GM12878 (cell line): ENCODE data around the gene RGS12. TPM values are rescaled to one million over a fixed set of nuclear protein-coding genes. Genes with fewer than 3 reads are reported as not detected.

ENCODE experiments used
- ATAC-seq: fragments of 200-7000 bp; cut with Tn5 transposase; 3 replicates; pipeline ENCODE4 v1.9.1; 2020; ENCODE audit warnings: mild to moderate bottlenecking, moderate library complexity
- BruUV-seq: library from RNA; stranded (reverse); fragments of 400-500 nt; replicated peaks from 2 replicates; lab custom pipeline; 2021; lab: Mats Ljungman, UMichigan
- CTCF ChIA-PET: fragments of 300-600 bp; sonication (Branson Sonifier 250); formaldehyde crosslinking; extraction: SDS; loops from one replicate; lab custom pipeline; 2021; ENCODE audit warnings: inconsistent platforms; lab: Yijun Ruan, JAX
- POLR2A ChIA-PET: fragments of 350-600 bp; formaldehyde crosslinking; extraction: SDS; loops from one replicate; lab custom pipeline; 2021; ENCODE audit warnings: inconsistent platforms; lab: Charles Lee
- RAD21 ChIA-PET: fragments of 300-600 bp; sonication (Branson Sonifier 250); formaldehyde crosslinking; loops from one replicate; lab custom pipeline; 2023; ENCODE audit warnings: antibody characterized with exemption; ENCODE audit not compliant: unreplicated experiment; lab: Charles Lee
- SMC1A ChIA-PET: fragments of 300-600 bp; sonication (Branson Sonifier 250); formaldehyde crosslinking; loops from one replicate; lab custom pipeline; 2023; ENCODE audit not compliant: unreplicated experiment, uncharacterized antibody; lab: Charles Lee
- DNase-seq: peaks from one replicate; pipeline ENCODE4 v3.0.0-alpha.2; 2011; ENCODE audit warnings: low read depth, low spot score
- FAIRE-seq: peaks from 3 replicates; lab custom pipeline; 2011; peaks lifted over from hg19 to GRCh38; lab: Jason Lieb, UNC
- H2AFZ ChIP-seq: 2 replicates; pipeline ENCODE4 v1.6.0; 2011; ENCODE audit warnings: low read depth, low read length, control low read depth; ENCODE audit not compliant: control insufficient read depth
- H3K27ac ChIP-seq: 2 replicates; pipeline ENCODE4 v1.5.1; 2011; ENCODE audit warnings: control low read depth; ENCODE audit not compliant: control insufficient read depth, insufficient read depth
- H3K27me3 ChIP-seq, 2 experiments: replicated peaks in 1 of 2; 2 replicates each; pipeline versions ENCODE4 v1.6.0 to v1.6.1; 2011; ENCODE audit warnings: low read length in 1 of 2; ENCODE audit not compliant: control insufficient read depth in 2 of 2, insufficient read depth in 2 of 2
- H3K36me3 ChIP-seq, 2 experiments: 2 replicates each; pipeline ENCODE4 v1.5.1; 2011; ENCODE audit warnings: low read length in 1 of 2; ENCODE audit not compliant: control insufficient read depth in 2 of 2, insufficient read depth in 2 of 2
- H3K4me1 ChIP-seq: 2 replicates; pipeline ENCODE4 v1.6.1; 2011; ENCODE audit warnings: mild to moderate bottlenecking, low read length, moderate library complexity, mixed read lengths; ENCODE audit not compliant: control insufficient read depth, insufficient read depth
- H3K4me2 ChIP-seq: 2 replicates; pipeline ENCODE4 v1.6.0; 2011; ENCODE audit warnings: control low read depth; ENCODE audit not compliant: control insufficient read depth, insufficient read depth
- H3K4me3 ChIP-seq: fragments of 200-600 bp; sonication (generic); 2 replicates; pipeline ENCODE4 v1.5.1; 2016
- H3K79me2 ChIP-seq: 2 replicates; pipeline ENCODE4 v1.6.0; 2011; ENCODE audit warnings: low read length; ENCODE audit not compliant: control insufficient read depth, insufficient read depth
- H3K9ac ChIP-seq: 2 replicates; pipeline ENCODE4 v1.8.0; 2011; ENCODE audit warnings: low read length, control low read depth, mixed read lengths; ENCODE audit not compliant: control insufficient read depth, insufficient read depth
- H3K9me3 ChIP-seq: replicated peaks from 3 replicates; pipeline ENCODE4 v1.5.1; 2011; ENCODE audit warnings: mild to moderate bottlenecking, low read length; ENCODE audit not compliant: control insufficient read depth, insufficient read depth
- H4K20me1 ChIP-seq: 2 replicates; pipeline ENCODE4 v1.6.0; 2011; ENCODE audit not compliant: control insufficient read depth, insufficient read depth
- BCLAF1 ChIP-seq: fragments of 450-650 bp; IDR thresholded peaks from 2 replicates; pipeline ENCODE4 v1.6.1; 2017; ENCODE audit warnings: antibody characterized with exemption, mild to moderate bottlenecking, moderate library complexity
- KAT2A ChIP-seq: conservative IDR thresholded peaks from 2 replicates; pipeline ENCODE4 v1.6.1; 2011; ENCODE audit warnings: low read depth, low read length; ENCODE audit not compliant: control insufficient read depth
- NFYA ChIP-seq: IDR thresholded peaks from 2 replicates; pipeline ENCODE4 v1.6.1; 2011; ENCODE audit warnings: low read depth, mild to moderate bottlenecking, low read length, improper control_type of control experiment, borderline replicate concordance
- PML ChIP-seq: IDR thresholded peaks from 2 replicates; pipeline ENCODE4 v1.6.1; 2012; ENCODE audit warnings: low read length, inconsistent platforms
- PRDM15 ChIP-seq: fragments of 450-650 bp; formaldehyde crosslinking; IDR thresholded peaks from 2 replicates; pipeline ENCODE4 v1.4.0; 2020; ENCODE audit warnings: mild to moderate bottlenecking, moderate library complexity
- RELA ChIP-seq: fragments of 450-650 bp; IDR thresholded peaks from 2 replicates; pipeline ENCODE4 v1.8.0; 2014; ENCODE audit warnings: borderline replicate concordance; ENCODE audit not compliant: partially characterized antibody
- SP1 ChIP-seq: IDR thresholded peaks from one replicate; pipeline ENCODE4 v1.6.1; 2011; ENCODE audit warnings: low read depth, low read length
- USF2 ChIP-seq: IDR thresholded peaks from 2 replicates; pipeline ENCODE4 v1.6.1; 2011; ENCODE audit warnings: low read depth, low read length, improper control_type of control experiment, borderline replicate concordance
- ZNF592 ChIP-seq: fragments of 450-650 bp; IDR thresholded peaks from 2 replicates; pipeline ENCODE4 v1.6.1; 2017; ENCODE audit warnings: mild to moderate bottlenecking, moderate library complexity
- WGBS: methylation state at CpG from one replicate; pipeline ENCODE4 v1.1.6; 2016; ENCODE audit warnings: low lambda C conversion rate; ENCODE audit not compliant: insufficient replicate concordance, insufficient coverage; ENCODE audit errors: missing lambda C conversion rate; 5-methylcytosine and 5-hydroxymethylcytosine counted together
- in situ Hi-C: fragments of 300-500 bp; cut with MboI; formaldehyde crosslinking; loops from 9 replicates; pipeline ENCODE4 v1.14.3; 2018; ENCODE audit warnings: mixed read lengths
- intact Hi-C: fragments of 100-400 bp; cut with micrococcal nuclease; formaldehyde crosslinking; loops from one replicate; pipeline ENCODE4 v1.14.2; 2022; ENCODE audit not compliant: unreplicated experiment
- polyA plus RNA-seq, 11 experiments: library from polyadenylated mRNA; depleted of rRNA in 4 of 11; unstranded in 6 of 11; stranded (reverse) in 5 of 11; fragments of >200 nt; fragmentation: Nextera tagmentation in 4 of 11; fragmentation: Illumina TruSeq in 1 of 11; extraction: Ambion mirVana in 4 of 11; extraction: Trizol in 1 of 11; gene quantifications; 1 replicate in 1 of 11; 2 replicates in 10 of 11; pipeline versions ENCODE4 v1.2.1 to v1.2.3, GENCODE V29; 2011 to 2016; ENCODE audit warnings: inconsistent platforms in 2 of 11, missing spikeins in 2 of 11, low read depth in 1 of 11
- total RNA-seq, 4 experiments: library from RNA; depleted of rRNA in 3 of 4; stranded (reverse); fragments of >200 nt in 3 of 4; fragmentation: Illumina TruSeq in 1 of 4; extraction: Trizol in 1 of 4; gene quantifications; 2 replicates each; pipeline versions ENCODE4 v1.2.1 to v1.2.3, GENCODE V29; 2013 to 2021

RGS12 gene
- total and polyA plus RNA-seq, 10 of the 15 experiments (the other 5 are each of a cell fraction or from before 2014, with no cell fraction given), result 0.02 to 2.2 (median 0.73) TPM

GRCh38 chr4:3299976-3300671 lies 7.3 kb downstream of the RGS12 start:
- intact Hi-C loops, result no loop called here
- H3K36me3 ChIP-seq, result no peaks in the 10 kb centered on the region
- TF ChIP-seq PRDM15 (CRISPR knock-in tag) (no peak), SP1 (no peak), PML (no peak), RELA (no peak), KAT2A (no peak), USF2 (no peak), ZNF592 (no peak), BCLAF1 (no peak), NFYA (no peak)
- TF ChIP-seq, all 136 proteins: peak for 0
- no peak for FAIRE-seq
- ChIA-PET POLR2A (no interaction called here), SMC1A (no interaction called here), CTCF (no interaction called here), RAD21 (no interaction called here)
- no TSS peak for BruUV-seq
- in situ Hi-C loops, result no loop called here
- Histone ChIP-seq H3K27me3 (no peaks in the 10 kb centered on the region), H3K27ac (no peak overlapping the region), H3K4me2 (no peak overlapping the region), H3K9ac (no peak overlapping the region), H3K4me3 (no peak overlapping the region), H4K20me1 (no peaks in the 10 kb centered on the region), H3K4me1 (peaks cover 16% of the 10 kb centered on the region), H3K9me3 (no peaks in the 10 kb centered on the region; the same call in 2 of the 3 replicates), H3K79me2 (no peaks in the 10 kb centered on the region), H2AFZ (no peak overlapping the region)
- ATAC-seq, result no peak
- 37% methylated on average over 19 of the region's 19 CpGs for WGBS
- no peak for DNase-seq
